GM12891 (cell line): ENCODE results near the gene PIP5K1C.

ENCODE experiments used
- POLR2A ChIP-seq: IDR thresholded peaks from 2 replicates; pipeline ENCODE4 v1.6.1; 2011; ENCODE audit warnings: low read depth, low read length, control low read depth
- POLR2AphosphoS5 ChIP-seq: IDR thresholded peaks from 2 replicates; pipeline ENCODE4 v1.6.1; 2011; ENCODE audit warnings: low read depth, low read length, control low read depth

- no peak for TF ChIP-seq POLR2AphosphoS5
- TF ChIP-seq POLR2A: no peak
Observed at GRCh38 chr19:3589949-3590348, 110.3 kb downstream of the PIP5K1C start.
